HEK293 (cell line): ENCODE results near the gene NUP210.

Experiments used
- CTCF ChIP-seq: fragments of 450-650 bp; formaldehyde crosslinking; IDR thresholded peaks from 2 replicates; pipeline ENCODE4 v1.5.1; 2016; ENCODE audit warnings: missing biosample characterization, missing genetic modification characterization
- ELK4 ChIP-seq: IDR thresholded peaks from 2 replicates; pipeline ENCODE4 v1.6.1; 2011; ENCODE audit warnings: mild to moderate bottlenecking, low read depth, low read length, borderline replicate concordance
- KLF16 ChIP-seq: fragments of 450-650 bp; formaldehyde crosslinking; IDR thresholded peaks from 2 replicates; pipeline ENCODE4 v1.5.1; 2017; ENCODE audit warnings: missing biosample characterization, missing genetic modification characterization
- PRDM10 ChIP-seq: fragments of 450-650 bp; formaldehyde crosslinking; IDR thresholded peaks from 2 replicates; pipeline ENCODE4 v1.5.1; 2016; ENCODE audit warnings: missing biosample characterization, missing genetic modification characterization

GRCh38 chr3:13274551-13275332 is 145.4 kb downstream of the NUP210 start:
- TF ChIP-seq CTCF (tag by site-specific recombination) (no peak), ELK4 (no peak), PRDM10 (tag by site-specific recombination) (no peak), KLF16 (tag by site-specific recombination) (no peak)
